GM23248 (cell line): ENCODE measurements around the gene TNFRSF12A. TPM values are rescaled to one million over a fixed set of nuclear protein-coding genes. Genes with fewer than 3 reads are reported as not detected.

Experiments
- DNase-seq: peaks from one replicate; pipeline ENCODE4 v3.0.0-alpha.2; 2015
- H2AFZ ChIP-seq: fragments of 200-600 bp; sonication (generic); 2 replicates; pipeline ENCODE4 v1.6.1; 2016; ENCODE audit warnings: antibody characterized with exemption
- H3F3A ChIP-seq: fragments of 200-600 bp; sonication (generic); 2 replicates; pipeline ENCODE4 v1.6.1; 2016; ENCODE audit warnings: mild to moderate bottlenecking, antibody characterized with exemption, mixed run types; ENCODE audit not compliant: insufficient read depth
- H3K27ac ChIP-seq: fragments of 200-600 bp; sonication (generic); 2 replicates; pipeline ENCODE4 v1.5.1; 2016; ENCODE audit warnings: mild to moderate bottlenecking
- H3K27me3 ChIP-seq: fragments of 200-600 bp; sonication (generic); replicated peaks from 2 replicates; pipeline ENCODE4 v1.6.1; 2016; ENCODE audit warnings: mild to moderate bottlenecking; ENCODE audit not compliant: insufficient read depth
- H3K36me3 ChIP-seq: fragments of 200-600 bp; sonication (generic); 2 replicates; pipeline ENCODE4 v1.6.1; 2016; ENCODE audit warnings: low read depth, mild to moderate bottlenecking
- H3K4me1 ChIP-seq: fragments of 200-600 bp; sonication (generic); 2 replicates; pipeline ENCODE4 v1.6.1; 2016; ENCODE audit warnings: mild to moderate bottlenecking; ENCODE audit not compliant: insufficient read depth
- H3K4me2 ChIP-seq: fragments of 200-600 bp; sonication (generic); one replicate; pipeline ENCODE4 v1.6.1; 2016; ENCODE audit warnings: mild to moderate bottlenecking; ENCODE audit not compliant: unreplicated experiment
- H3K4me3 ChIP-seq: fragments of 200-600 bp; sonication (generic); 2 replicates; pipeline ENCODE4 v1.5.1; 2016; ENCODE audit warnings: mild to moderate bottlenecking
- H3K79me2 ChIP-seq: fragments of 200-600 bp; sonication (generic); 2 replicates; pipeline ENCODE4 v1.6.1; 2016; ENCODE audit warnings: mild to moderate bottlenecking; ENCODE audit not compliant: insufficient read depth
- H3K9ac ChIP-seq: fragments of 200-600 bp; sonication (generic); 2 replicates; pipeline ENCODE4 v1.6.1; 2016; ENCODE audit warnings: mild to moderate bottlenecking
- H3K9me2 ChIP-seq: fragments of 200-600 bp; sonication (generic); 2 replicates; pipeline ENCODE4 v1.6.1; 2016; ENCODE audit warnings: mixed run types, mild to moderate bottlenecking, moderate library complexity; ENCODE audit not compliant: insufficient read depth
- H3K9me3 ChIP-seq: fragments of 200-600 bp; sonication (generic); one replicate; pipeline ENCODE4 v1.6.1; 2017; ENCODE audit warnings: low read depth
- H4K20me1 ChIP-seq: fragments of 200-600 bp; sonication (generic); 2 replicates; pipeline ENCODE4 v1.6.0; 2016; ENCODE audit not compliant: insufficient read depth
- EZH2 ChIP-seq: fragments of 200-600 bp; sonication (generic); IDR thresholded peaks from 2 replicates; pipeline ENCODE4 v1.6.1; 2018; ENCODE audit warnings: antibody characterized with exemption, mild to moderate bottlenecking; ENCODE audit not compliant: insufficient read depth, poor library complexity, severe bottlenecking
- EZH2phosphoT487 ChIP-seq: fragments of 200-600 bp; sonication (generic); IDR thresholded peaks from 2 replicates; pipeline ENCODE4 v1.6.1; 2018; ENCODE audit warnings: antibody characterized with exemption, moderate library complexity, mild to moderate bottlenecking, low read depth; ENCODE audit not compliant: insufficient read depth
- WGBS, 2 experiments: methylation state at CpG; one replicate each; pipeline ENCODE4 v1.1.6; 2015 to 2017; ENCODE audit warnings: low lambda C conversion rate in 2 of 2, low coverage in 1 of 2; ENCODE audit errors: missing lambda C conversion rate in 2 of 2; 5-methylcytosine and 5-hydroxymethylcytosine counted together
- in situ Hi-C: fragments of 300-500 bp; cut with MboI; formaldehyde crosslinking; loops from 2 replicates; pipeline ENCODE4 v1.15.0; 2020
- polyA plus RNA-seq: library from polyadenylated mRNA; unstranded; fragments of >200 nt; fragmentation: Nextera tagmentation; extraction: Ambion mirVana; gene quantifications from 2 replicates; pipeline ENCODE4 v1.2.1, GENCODE V29; 2016
- total RNA-seq: library from RNA; depleted of rRNA; stranded (reverse); fragments of >200 nt; shearing (Covaris generic); gene quantifications from 2 replicates; pipeline ENCODE4 v1.2.3, GENCODE V29; 2014

The TNFRSF12A gene
- total and polyA plus RNA-seq, 2 experiments from 2014 or later = 735 to 864 TPM

- no peak overlapping the region for H3K4me3 ChIP-seq
- no peaks in the 10 kb centered on the region for H3K79me2 ChIP-seq
- WGBS, 2 experiments = 85 to 88% methylated on average over 8 of the region's 8 CpGs
- no peak overlapping the region for H3K27ac ChIP-seq
- no peaks in the 10 kb centered on the region for H3K9me2 ChIP-seq
- in situ Hi-C loops = no loop called here
- no peak overlapping the region for H2AFZ ChIP-seq
- H3K9ac ChIP-seq = no peak overlapping the region
- H3K4me2 ChIP-seq = no peak overlapping the region
- no peaks in the 10 kb centered on the region for H3K9me3 ChIP-seq
- no peaks in the 10 kb centered on the region for H3F3A ChIP-seq
- no peak for TF ChIP-seq EZH2phosphoT487
- no peak for TF ChIP-seq EZH2
- no peaks in the 10 kb centered on the region for H4K20me1 ChIP-seq
- H3K4me1 ChIP-seq = peaks cover 6% of the 10 kb centered on the region; the same call in 1 of the 2 replicates
- no peaks in the 10 kb centered on the region for H3K36me3 ChIP-seq
- peaks cover 13% of the 10 kb centered on the region; the same call in 1 of the 2 replicates for H3K27me3 ChIP-seq
- no peak for DNase-seq
Measured at GRCh38 chr16:3010510-3010909, 9.7 kb upstream of the TNFRSF12A start.

DNA sequence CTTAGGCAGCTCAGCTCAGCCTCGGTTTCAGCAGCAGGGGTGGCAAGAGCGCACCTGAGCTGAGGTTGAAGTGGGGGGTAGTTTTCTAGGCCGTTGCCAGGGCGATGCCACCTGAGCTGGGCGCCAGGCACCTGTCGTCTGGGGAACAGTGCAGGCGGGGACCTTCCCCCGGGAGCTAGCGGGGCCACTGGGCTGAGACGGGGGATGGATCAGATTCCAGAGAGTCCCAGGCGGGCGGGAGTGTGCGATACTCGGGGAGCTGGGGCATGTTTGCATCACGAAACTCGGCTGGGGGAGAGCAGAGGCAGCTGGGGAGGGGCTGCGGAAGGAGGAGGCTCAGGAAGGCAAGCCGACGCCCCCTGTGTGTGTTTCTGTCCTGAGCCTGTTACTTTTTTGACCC lies 7.9 kb upstream of the TNFRSF12A start:
- Histone ChIP-seq H3K9me3 (no peaks in the 10 kb centered on the region), H3K4me1 (peaks cover 6% of the 10 kb centered on the region; the same call in 1 of the 2 replicates), H3K27me3 (peaks cover 13% of the 10 kb centered on the region; the same call in 1 of the 2 replicates), H4K20me1 (no peaks in the 10 kb centered on the region), H3K79me2 (no peaks in the 10 kb centered on the region), H3K9me2 (no peaks in the 10 kb centered on the region), H3F3A (no peaks in the 10 kb centered on the region), H2AFZ (no peak overlapping the region), H3K27ac (no peak overlapping the region), H3K4me2 (no peak overlapping the region), H3K36me3 (no peaks in the 10 kb centered on the region), H3K9ac (no peak overlapping the region), H3K4me3 (no peak overlapping the region)
- no peak for DNase-seq
- TF ChIP-seq EZH2phosphoT487 = no peak
- peak; percentile 53 for TF ChIP-seq EZH2
- in situ Hi-C loops = no loop called here
- WGBS, 2 experiments = 7 to 11% methylated on average over 17 to 19 of the region's 19 CpGs

DNA sequence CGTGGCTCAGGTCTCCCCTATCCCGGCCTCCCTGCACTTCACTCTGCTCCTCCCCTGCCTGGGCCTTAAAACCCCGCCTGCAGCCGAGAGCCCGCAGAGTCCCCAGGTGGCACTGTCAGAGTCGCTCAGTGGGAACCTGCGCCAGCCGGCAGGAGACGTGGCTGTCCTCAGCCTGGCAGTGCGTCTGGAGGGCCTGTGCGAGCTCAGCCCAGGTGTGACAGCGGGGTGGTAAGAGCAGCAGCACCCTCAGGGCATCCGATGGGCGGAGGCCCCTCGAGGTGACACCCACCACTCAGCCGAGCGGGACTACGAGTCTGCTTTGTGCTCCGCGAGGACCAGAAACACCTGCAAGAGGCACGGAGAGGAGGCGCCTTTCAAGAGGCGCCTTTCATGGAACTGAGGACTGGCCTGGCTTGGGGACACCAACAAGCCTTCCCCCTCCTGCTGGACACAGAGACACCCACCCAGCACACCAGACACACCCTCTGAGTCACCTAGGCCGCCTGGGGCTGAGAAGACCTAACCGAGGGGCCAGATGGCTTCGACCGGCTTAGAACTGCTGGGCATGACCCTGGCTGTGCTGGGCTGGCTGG lies 7.2 kb upstream of the TNFRSF12A start, which contains the start of gene CLDN9:
TSS of gene CLDN9 (plus strand) at position 96 of the 593 bp plus-strand sequence. CDS start at position 536, 440 bp downstream.
- in situ Hi-C loops = no loop called here
- WGBS, 2 experiments = 15 to 16% methylated on average over 27 of the region's 27 CpGs
- no peak for TF ChIP-seq EZH2
- no peak for TF ChIP-seq EZH2phosphoT487

DNA sequence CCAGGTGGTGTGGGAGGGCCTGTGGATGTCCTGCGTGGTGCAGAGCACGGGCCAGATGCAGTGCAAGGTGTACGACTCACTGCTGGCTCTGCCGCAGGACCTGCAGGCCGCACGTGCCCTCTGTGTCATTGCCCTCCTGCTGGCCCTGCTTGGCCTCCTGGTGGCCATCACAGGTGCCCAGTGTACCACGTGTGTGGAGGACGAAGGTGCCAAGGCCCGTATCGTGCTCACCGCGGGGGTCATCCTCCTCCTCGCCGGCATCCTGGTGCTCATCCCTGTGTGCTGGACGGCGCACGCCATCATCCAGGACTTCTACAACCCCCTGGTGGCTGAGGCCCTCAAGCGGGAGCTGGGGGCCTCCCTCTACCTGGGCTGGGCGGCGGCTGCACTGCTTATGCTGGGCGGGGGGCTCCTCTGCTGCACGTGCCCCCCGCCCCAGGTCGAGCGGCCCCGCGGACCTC lies 6.6 kb upstream of the TNFRSF12A start:
- no peak overlapping the region for H3K9ac ChIP-seq
- peaks cover 6% of the 10 kb centered on the region; the same call in 1 of the 2 replicates for H3K4me1 ChIP-seq
- H3K27ac ChIP-seq = no peak overlapping the region
- TF ChIP-seq EZH2phosphoT487 (no peak), EZH2 (no peak)
- H2AFZ ChIP-seq = no peak overlapping the region
- no peaks in the 10 kb centered on the region for H3K9me3 ChIP-seq
- DNase-seq = no peak
- no peaks in the 10 kb centered on the region for H3K79me2 ChIP-seq
- peaks cover 13% of the 10 kb centered on the region; the same call in 1 of the 2 replicates for H3K27me3 ChIP-seq
- no peak overlapping the region for H3K4me2 ChIP-seq
- in situ Hi-C loops = no loop called here
- WGBS, 2 experiments = 28 to 29% methylated on average over 17 of the region's 27 CpGs
- H4K20me1 ChIP-seq = no peaks in the 10 kb centered on the region
- H3K4me3 ChIP-seq = no peak overlapping the region
- H3K36me3 ChIP-seq = no peaks in the 10 kb centered on the region
- no peaks in the 10 kb centered on the region for H3F3A ChIP-seq
- H3K9me2 ChIP-seq = no peaks in the 10 kb centered on the region

More for the DNA sequence above, 7.2 kb upstream of the TNFRSF12A start, which contains the start of gene CLDN9:
- no peaks in the 10 kb centered on the region for H3K9me3 ChIP-seq
- H3K9ac ChIP-seq = no peak within 1 kb of the TSS
- no peak within 1 kb of the TSS for H3K4me3 ChIP-seq
- H3K36me3 ChIP-seq = no peaks in the 10 kb centered on the region
- H2AFZ ChIP-seq = no peak within 1 kb of the TSS
- no peaks in the 10 kb centered on the region for H3K79me2 ChIP-seq
- no peak within 1 kb of the TSS for H3K27ac ChIP-seq
- no peaks in the 10 kb centered on the region for H3K9me2 ChIP-seq
- no peaks in the 10 kb centered on the region for H3F3A ChIP-seq
- peaks cover 6% of the 10 kb centered on the region; the same call in 1 of the 2 replicates for H3K4me1 ChIP-seq
- H3K27me3 ChIP-seq = peaks cover 13% of the 10 kb centered on the region; the same call in 1 of the 2 replicates
- peak; percentile 58 for DNase-seq
- H4K20me1 ChIP-seq = no peaks in the 10 kb centered on the region
- no peak within 1 kb of the TSS for H3K4me2 ChIP-seq
